HG02610 (cell line): ENCODE data around the gene SDK1.

ENCODE experiments used
- ATAC-seq: cut with Tn5 transposase; IDR thresholded peaks from one replicate; pipeline ENCODE4 v1.9.1; 2021; ENCODE audit warnings: mild to moderate bottlenecking, moderate library complexity; ENCODE audit not compliant: unreplicated experiment

The SDK1 gene

GRCh38 chr7:4159761-4160554, 858.9 kb downstream of the SDK1 start:
- no peak for ATAC-seq

- no peak for ATAC-seq
Measured at GRCh38 chr7:4162884-4163564, 862.0 kb downstream of the SDK1 start.

- ATAC-seq, result no peak
Measured at GRCh38 chr7:4163565-4164203, 862.6 kb downstream of the SDK1 start.

- no peak for ATAC-seq
Measured at GRCh38 chr7:4164556-4164955, 863.5 kb downstream of the SDK1 start.

GRCh38 chr7:4166340-4166739, 865.3 kb downstream of the SDK1 start:
- no peak for ATAC-seq

DNA sequence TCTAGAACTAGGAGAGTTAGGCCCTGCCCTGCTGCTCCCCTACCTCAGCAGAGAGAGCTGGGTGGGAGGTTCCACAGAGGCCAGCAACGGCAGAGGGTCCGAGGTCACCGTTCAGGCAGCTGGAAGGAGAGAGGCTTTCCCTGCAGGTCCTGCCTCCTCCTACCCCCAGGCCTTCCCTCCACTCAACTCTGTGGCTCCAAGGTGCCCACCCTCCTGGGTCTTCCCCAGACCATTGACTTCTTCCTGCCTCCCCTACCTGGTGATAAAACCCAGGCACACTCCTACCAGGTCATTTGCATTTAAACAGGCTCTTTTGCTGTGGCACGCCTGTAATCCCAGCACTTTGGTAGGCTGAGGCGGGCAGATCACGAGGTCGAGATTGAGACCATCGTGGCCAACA, 865.8 kb downstream of the SDK1 start:
- ATAC-seq, result no peak

GRCh38 chr7:4167385-4167910, 866.4 kb downstream of the SDK1 start:
- no peak for ATAC-seq

- no peak for ATAC-seq
Measured at GRCh38 chr7:4168041-4168440, 867.0 kb downstream of the SDK1 start.

DNA sequence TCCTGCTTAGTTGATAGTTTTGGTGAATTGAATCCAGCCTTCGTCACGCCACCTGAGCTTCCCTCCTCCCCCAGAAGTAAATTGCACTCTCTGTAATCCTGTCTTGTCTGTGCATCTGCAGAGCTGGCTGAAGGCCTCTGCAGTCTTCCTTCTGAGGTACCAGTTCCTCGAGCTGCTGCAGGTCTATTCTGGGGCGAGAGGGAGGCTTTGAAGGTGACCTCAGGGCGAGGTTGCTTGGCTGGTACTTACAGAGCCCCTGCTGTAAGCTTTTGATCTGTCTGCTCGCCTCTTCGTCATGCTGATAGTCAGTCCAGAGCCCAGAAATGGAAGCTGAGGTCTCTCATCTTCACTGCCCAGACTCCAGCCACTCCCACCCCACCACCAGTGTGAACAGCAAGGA, 867.5 kb downstream of the SDK1 start:
- no peak for ATAC-seq

- ATAC-seq, result no peak
Measured at GRCh38 chr7:4169455-4169854, 868.4 kb downstream of the SDK1 start.

GRCh38 chr7:4170997-4171786, 870.1 kb downstream of the SDK1 start:
- no peak for ATAC-seq

GRCh38 chr7:4172883-4173282, 871.8 kb downstream of the SDK1 start:
- no peak for ATAC-seq

- ATAC-seq, result no peak
Measured at GRCh38 chr7:4173615-4174014, 872.6 kb downstream of the SDK1 start.

GRCh38 chr7:4174016-4174415, 873.0 kb downstream of the SDK1 start:
- ATAC-seq, result no peak

DNA sequence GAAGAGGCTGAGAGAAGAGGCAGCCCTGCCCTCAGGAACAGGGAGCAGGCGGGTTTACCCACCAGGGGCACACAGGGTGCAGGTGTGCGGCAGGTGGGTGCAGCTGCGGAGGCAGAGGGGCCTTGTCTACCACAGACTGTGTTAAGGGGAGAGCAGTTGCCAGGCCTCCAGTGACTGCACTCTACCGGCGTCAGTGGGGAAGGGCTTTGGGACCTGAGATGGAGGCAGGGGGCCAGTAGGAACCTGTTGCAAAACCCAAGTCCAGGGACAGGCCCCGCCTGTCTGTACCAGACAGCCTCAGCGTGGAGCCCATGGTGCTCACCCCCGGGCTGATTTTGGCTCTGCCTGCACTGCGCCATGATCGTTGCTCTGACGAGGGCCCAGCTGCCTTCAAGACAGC, 873.4 kb downstream of the SDK1 start:
- no peak for ATAC-seq

DNA sequence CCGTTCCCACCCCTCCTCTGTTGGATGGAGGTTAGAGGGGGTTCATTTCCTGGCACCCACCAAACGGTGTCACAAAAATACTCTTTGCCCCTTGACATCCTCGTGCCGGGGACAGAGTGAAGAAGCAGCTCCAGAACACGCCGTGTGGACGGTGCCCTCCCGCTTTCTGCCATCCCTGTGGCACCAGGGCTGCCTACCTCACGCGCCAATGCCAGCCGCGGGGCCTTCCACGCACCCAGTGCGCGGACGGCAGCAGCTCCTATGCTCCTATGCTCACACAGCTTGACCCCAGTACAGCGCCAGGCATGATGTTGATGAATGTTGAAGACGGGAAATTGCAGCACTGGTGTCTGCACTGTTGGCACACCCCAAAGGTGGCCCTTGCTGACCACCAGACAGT, 873.8 kb downstream of the SDK1 start:
- no peak for ATAC-seq

DNA sequence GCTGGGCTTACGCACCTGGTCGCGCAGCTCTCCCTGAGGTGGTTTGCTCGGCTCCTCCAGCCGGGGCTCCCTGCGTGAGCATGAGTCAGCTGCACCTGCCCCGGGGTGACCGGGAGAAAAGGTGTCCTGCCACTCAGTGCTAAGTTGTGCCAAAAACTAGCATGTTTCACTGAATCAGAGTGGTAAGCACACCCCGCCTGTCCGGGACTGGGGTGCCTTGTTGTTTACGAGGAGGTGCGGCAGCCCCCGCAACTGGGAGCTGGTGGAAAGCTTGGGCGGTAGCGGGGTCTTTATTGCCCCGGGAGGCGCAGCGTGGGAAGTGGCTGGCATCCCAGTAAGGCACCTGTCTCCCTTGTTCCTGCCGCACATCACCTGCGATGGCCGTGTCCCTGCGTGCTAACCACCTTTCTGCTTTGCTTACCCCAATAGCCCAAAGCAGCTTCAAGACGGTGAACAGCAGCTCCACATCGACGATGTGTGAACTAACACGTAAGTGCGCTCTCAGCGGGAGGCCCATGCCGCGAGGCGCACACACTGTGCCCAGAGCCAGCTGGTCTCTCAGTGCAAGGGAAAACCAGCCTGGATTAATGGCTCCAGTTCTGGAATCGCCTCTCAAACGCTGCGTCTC, 874.4 kb downstream of the SDK1 start:
- no peak for ATAC-seq

DNA sequence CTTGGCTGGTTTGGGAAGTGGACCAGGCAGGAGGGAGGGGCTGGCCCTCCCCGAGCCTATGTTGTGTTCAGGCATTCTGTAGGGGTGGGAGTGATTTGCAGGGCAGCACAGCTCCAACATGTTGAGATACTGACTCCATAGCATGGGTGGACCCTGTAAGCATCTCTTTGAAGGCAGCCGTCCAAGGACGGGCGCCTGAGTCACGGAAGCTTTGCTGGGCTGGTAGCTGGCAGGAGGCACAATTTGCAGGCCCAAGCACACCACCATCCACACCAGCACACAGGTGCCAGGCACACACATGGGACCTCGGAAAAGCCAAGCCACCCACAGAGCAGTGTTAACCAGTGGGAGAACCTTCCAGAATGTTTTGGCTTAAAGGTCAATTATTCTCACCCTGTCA, 875.9 kb downstream of the SDK1 start:
- ATAC-seq, result no peak

DNA sequence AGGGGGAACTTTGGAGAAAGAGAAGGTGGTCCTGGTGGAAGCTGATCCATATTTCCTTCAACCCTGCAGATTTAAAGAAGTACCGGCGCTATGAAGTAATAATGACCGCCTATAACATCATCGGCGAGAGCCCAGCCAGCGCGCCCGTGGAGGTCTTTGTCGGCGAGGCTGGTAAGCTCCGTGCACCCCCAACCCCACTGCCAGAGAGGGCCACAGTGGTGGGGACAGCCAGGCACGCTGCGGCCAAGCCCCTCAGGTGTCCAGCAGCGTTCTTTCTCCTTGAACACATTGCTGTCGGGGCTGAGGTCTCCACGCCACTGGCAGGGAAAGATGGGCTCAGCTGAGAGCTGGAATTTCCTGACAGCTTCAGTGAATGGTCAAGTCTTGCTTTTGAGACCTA, 877.4 kb downstream of the SDK1 start:
- ATAC-seq, result no peak

DNA sequence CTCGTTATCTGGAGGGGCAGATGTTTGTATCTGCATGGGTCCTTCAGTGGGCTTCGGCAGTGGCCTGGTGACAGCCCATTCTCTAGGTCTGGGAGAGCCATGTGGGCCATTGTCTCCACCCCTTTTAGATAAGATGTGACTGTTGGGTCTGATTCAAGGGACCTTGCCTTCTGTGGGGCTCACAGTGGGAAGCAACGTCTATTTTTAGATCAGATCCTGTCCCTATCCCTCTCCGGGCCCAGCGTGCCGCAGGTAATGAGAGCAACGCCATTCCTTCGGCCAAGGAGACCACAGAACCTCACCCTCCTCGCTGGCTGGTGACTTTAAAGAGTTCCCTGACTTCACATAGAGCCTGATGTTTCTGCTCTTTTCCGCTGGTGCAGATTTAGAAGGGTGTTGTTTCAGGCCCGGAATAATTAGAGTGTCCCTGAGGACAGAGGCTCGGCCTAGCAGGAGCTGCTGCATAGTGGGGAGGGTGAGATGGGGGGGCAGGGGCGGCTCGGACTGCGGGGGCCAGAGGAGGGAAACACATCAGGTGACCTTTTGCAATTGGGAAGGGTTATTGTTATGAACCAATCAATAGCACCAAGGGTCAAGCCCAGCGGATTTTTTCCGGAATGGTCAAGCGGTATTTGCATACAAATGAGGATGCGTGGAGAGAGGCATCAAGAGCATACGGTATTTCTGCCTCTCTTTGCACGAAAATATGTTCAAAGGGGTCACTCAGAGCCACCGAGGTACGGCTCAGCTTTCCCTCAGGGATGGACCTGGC, 878.0 kb downstream of the SDK1 start:
- ATAC-seq, result no peak
